ENCODE results near the gene CCDC169.
A peak's percentile ranks its signal among the peaks of the same experiment; 100 is the strongest.
"Not testable (repeated sequence)": the region's sequence is repeated elsewhere in the genome, so short reads cannot be mapped to it uniquely, and the experiment has no call there.

The CCDC169 gene

GRCh38 chr13:36313047-36313969, 15.7 kb upstream of the CCDC169 start:
- DNase-seq = no peak

- DNase-seq = no peak
Observed at GRCh38 chr13:36310417-36311108, 12.9 kb upstream of the CCDC169 start.

GRCh38 chr13:36302289-36302688, 4.7 kb upstream of the CCDC169 start:
- no peak for DNase-seq

- not testable (repeated sequence) for DNase-seq
Observed at GRCh38 chr13:36299469-36299868, 1.9 kb upstream of the CCDC169 start.

- DNase-seq = no peak
Observed at GRCh38 chr13:36298535-36299068, 988 bp upstream of the CCDC169 start.

- no peak for DNase-seq
Observed at GRCh38 chr13:36294096-36294495, 3.5 kb downstream of the CCDC169 start.

- no peak for DNase-seq
Observed at GRCh38 chr13:36293497-36293896, 4.1 kb downstream of the CCDC169 start.

- DNase-seq = no peak
Observed at GRCh38 chr13:36288794-36289391, 8.7 kb downstream of the CCDC169 start.

GRCh38 chr13:36286006-36286405, 11.6 kb downstream of the CCDC169 start:
- DNase-seq = no peak

- no peak for DNase-seq
Observed at GRCh38 chr13:36282821-36283432, 14.7 kb downstream of the CCDC169 start.

GRCh38 chr13:36275190-36276002, 22.2 kb downstream of the CCDC169 start:
- DNase-seq = peak; percentile 47

- no peak for DNase-seq
Observed at GRCh38 chr13:36273431-36273830, 24.2 kb downstream of the CCDC169 start.

GRCh38 chr13:36261976-36262375, 35.6 kb downstream of the CCDC169 start:
- DNase-seq = no peak

- DNase-seq = no peak
Observed at GRCh38 chr13:36261011-36261410, 36.6 kb downstream of the CCDC169 start.

- no peak for DNase-seq
Observed at GRCh38 chr13:36259361-36260137, 38.1 kb downstream of the CCDC169 start.

GRCh38 chr13:36258831-36259230, 38.8 kb downstream of the CCDC169 start:
- DNase-seq = no peak

- no peak for DNase-seq
Observed at GRCh38 chr13:36251526-36251925, 46.1 kb downstream of the CCDC169 start.

- no peak for DNase-seq
Observed at GRCh38 chr13:36251017-36251416, 46.6 kb downstream of the CCDC169 start.

GRCh38 chr13:36248700-36249099, 48.9 kb downstream of the CCDC169 start:
- no peak for DNase-seq

GRCh38 chr13:36244990-36245389, 52.6 kb downstream of the CCDC169 start:
- no peak for DNase-seq

GRCh38 chr13:36244073-36244472, 53.5 kb downstream of the CCDC169 start:
- no peak for DNase-seq
